GM12864 (cell line): ENCODE data around the gene DGKH.

Source experiments
- DNase-seq: peaks from one replicate; pipeline ENCODE4 v3.0.0-alpha.2; 2011; ENCODE audit warnings: low read depth
- H3K4me3 ChIP-seq: 2 replicates; pipeline ENCODE4 v1.5.1; 2011; ENCODE audit warnings: mild to moderate bottlenecking, low read depth, low read length, control low read depth
- CTCF ChIP-seq: IDR thresholded peaks from 2 replicates; pipeline ENCODE4 v1.5.1; 2011; ENCODE audit warnings: low read depth, mild to moderate bottlenecking, moderate library complexity, low read length, control low read depth, inconsistent platforms; ENCODE audit errors: missing control alignments

The DGKH gene

GRCh38 chr13:42277618-42278276 is 229.3 kb downstream of the DGKH start:
- TF ChIP-seq CTCF: no peak
- DNase-seq: no peak
- peak overlapping the region; percentile 59 for H3K4me3 ChIP-seq

GRCh38 chr13:42279080-42279479 is 230.6 kb downstream of the DGKH start:
- TF ChIP-seq CTCF: no peak
- peak overlapping the region; percentile 42; the same call in 1 of the 2 replicates for H3K4me3 ChIP-seq

GRCh38 chr13:42279986-42280385 is 231.5 kb downstream of the DGKH start:
- no peak for TF ChIP-seq CTCF
- no peak for DNase-seq
- peak overlapping the region; percentile 42; the same call in 1 of the 2 replicates for H3K4me3 ChIP-seq

More at GRCh38 chr13:42279080-42279479, 230.6 kb downstream of the DGKH start:
- DNase-seq: no peak

DNA sequence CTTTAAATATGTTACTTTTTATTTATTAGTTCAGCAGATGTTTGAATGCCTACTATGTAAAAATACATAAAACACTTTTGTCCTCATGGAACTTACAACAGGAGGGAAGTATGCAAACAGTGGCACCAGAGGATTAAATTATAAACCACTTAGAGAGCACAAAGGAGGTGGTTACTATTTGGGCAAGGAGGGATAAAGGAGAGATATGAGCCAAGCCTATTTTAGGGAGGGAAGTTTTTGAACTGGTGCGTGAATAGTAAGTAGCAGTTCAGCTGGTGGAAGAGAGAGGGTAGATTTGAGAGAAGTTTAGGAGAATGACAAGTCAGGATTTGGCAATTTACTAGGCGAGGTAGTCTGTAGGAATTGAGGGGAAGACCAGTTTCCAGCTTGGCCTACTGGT is 232.1 kb downstream of the DGKH start:
- no peak for DNase-seq
- H3K4me3 ChIP-seq: no peak overlapping the region
- TF ChIP-seq CTCF: no peak

DNA sequence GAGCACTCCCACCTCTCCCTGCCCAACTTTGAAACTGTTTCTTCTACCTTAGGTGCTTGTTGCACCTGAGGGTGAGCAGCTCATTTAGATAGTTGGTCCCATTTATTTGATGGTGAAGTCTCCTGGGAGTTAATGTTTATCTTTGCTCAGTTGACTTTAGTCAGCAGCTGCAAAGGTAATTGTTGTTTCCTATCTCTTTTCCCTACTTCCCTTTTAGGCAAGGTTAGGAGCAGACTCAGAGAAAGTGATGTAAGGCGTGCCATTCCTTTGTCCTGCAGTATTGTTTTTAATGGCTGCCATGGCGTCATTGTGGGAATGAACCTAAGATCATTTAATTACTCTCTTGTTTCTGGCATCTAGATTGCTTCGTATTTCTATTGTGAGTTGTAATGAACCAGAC is 235.1 kb downstream of the DGKH start:
- H3K4me3 ChIP-seq: no peak overlapping the region
- TF ChIP-seq CTCF: no peak
- DNase-seq: no peak

- no peak for TF ChIP-seq CTCF
- H3K4me3 ChIP-seq: no peak overlapping the region
- no peak for DNase-seq
Observed at GRCh38 chr13:42284068-42284467, 235.6 kb downstream of the DGKH start.
